HEK293T (cell line): ENCODE data around the gene CBFA2T3.

Source experiments
- BHLHE40 ChIP-seq: fragments of 450-650 bp; IDR thresholded peaks from 2 replicates; pipeline ENCODE4 v1.6.1; 2016; ENCODE audit warnings: mild to moderate bottlenecking, moderate library complexity, borderline replicate concordance
- FOXA1 ChIP-seq: fragments of 450-650 bp; IDR thresholded peaks from 2 replicates; pipeline ENCODE4 v1.6.1; 2016; ENCODE audit warnings: mild to moderate bottlenecking
- FOXK2 ChIP-seq: fragments of 450-650 bp; IDR thresholded peaks from 2 replicates; pipeline ENCODE4 v1.6.1; 2016; ENCODE audit warnings: mild to moderate bottlenecking
- FOXM1 ChIP-seq: fragments of 450-650 bp; IDR thresholded peaks from 2 replicates; pipeline ENCODE4 v1.6.1; 2017; ENCODE audit warnings: mild to moderate bottlenecking, borderline replicate concordance
- HDGF ChIP-seq: fragments of 450-650 bp; IDR thresholded peaks from 2 replicates; pipeline ENCODE4 v1.6.1; 2017; ENCODE audit warnings: antibody characterized with exemption, borderline replicate concordance
- L3MBTL2 ChIP-seq: fragments of 450-650 bp; conservative IDR thresholded peaks from 2 replicates; pipeline ENCODE4 v1.6.1; 2016; ENCODE audit warnings: mild to moderate bottlenecking
- NFRKB ChIP-seq: fragments of 450-650 bp; IDR thresholded peaks from 2 replicates; pipeline ENCODE4 v1.6.1; 2016; ENCODE audit warnings: mild to moderate bottlenecking, moderate library complexity
- SP1 ChIP-seq: fragments of 450-650 bp; IDR thresholded peaks from 2 replicates; pipeline ENCODE4 v1.6.1; 2017
- SUZ12 ChIP-seq: fragments of 450-650 bp; IDR thresholded peaks from 2 replicates; pipeline ENCODE4 v1.6.1; 2016; ENCODE audit warnings: mild to moderate bottlenecking

GRCh38 chr16:88848557-88848956 lies 128.4 kb downstream of the CBFA2T3 start:
- no peak for TF ChIP-seq FOXM1
- TF ChIP-seq L3MBTL2: no peak
- no peak for TF ChIP-seq FOXA1
- no peak for TF ChIP-seq SUZ12
- no peak for TF ChIP-seq HDGF
- TF ChIP-seq NFRKB: no peak
- no peak for TF ChIP-seq SP1
- TF ChIP-seq FOXK2: no peak
- no peak for TF ChIP-seq BHLHE40
